NCI-H1436 treated with DMSO at 0.1 percent for 48 hours (cell line): ENCODE results near the gene RMC1.
"Not testable (repeated sequence)": the region's sequence is repeated elsewhere in the genome, so short reads cannot be mapped to it uniquely, and the experiment has no call there.

Source experiments
- DNase-seq: peaks from one replicate; lab custom pipeline; 2025; lab: John Stamatoyannopoulos, UW

RMC1 gene

DNA sequence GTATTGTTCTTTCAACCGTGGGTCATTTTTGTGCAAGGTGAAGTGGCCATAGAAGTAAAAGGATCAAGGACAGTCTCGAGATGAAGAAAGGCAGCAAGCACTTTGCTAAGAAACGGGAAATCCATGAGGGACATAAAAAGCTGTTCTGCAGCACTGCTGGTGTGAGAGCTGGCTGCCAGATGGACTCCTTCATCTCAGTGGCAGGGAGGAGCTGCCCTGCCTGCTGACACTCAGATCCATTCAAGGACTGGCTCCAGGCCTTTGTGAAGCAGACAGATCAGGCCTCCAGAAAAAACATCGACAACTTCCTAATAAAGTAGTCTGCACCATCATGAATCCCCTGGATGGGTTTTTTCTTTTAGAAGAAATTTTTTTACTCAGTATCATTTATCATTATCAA is 29.5 kb downstream of the RMC1 start:
- no peak for DNase-seq

GRCh38 chr18:23534276-23534675 is 31.0 kb downstream of the RMC1 start:
- DNase-seq: no peak

GRCh38 chr18:23536204-23536603 is 32.9 kb downstream of the RMC1 start:
- DNase-seq: no peak

DNA sequence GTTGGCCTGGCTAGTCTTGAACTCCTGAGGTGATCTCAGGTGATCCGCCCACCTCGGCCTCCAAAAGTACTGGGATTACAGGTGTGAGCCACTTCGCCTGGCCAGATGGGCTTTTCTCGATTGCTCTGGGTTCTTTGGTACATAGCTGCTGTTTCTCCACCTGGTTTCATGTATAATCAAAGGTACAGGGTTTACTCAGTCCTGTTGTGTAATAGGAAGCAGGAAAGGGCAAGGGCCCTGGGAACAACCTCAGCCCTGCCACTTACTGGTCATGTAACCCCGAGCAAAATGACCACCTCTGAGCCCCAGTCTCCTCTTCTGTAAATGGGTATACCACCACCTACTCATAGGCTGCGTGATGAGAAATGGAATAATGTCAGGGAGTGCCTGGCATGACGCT is 34.0 kb downstream of the RMC1 start:
- DNase-seq: no peak

DNA sequence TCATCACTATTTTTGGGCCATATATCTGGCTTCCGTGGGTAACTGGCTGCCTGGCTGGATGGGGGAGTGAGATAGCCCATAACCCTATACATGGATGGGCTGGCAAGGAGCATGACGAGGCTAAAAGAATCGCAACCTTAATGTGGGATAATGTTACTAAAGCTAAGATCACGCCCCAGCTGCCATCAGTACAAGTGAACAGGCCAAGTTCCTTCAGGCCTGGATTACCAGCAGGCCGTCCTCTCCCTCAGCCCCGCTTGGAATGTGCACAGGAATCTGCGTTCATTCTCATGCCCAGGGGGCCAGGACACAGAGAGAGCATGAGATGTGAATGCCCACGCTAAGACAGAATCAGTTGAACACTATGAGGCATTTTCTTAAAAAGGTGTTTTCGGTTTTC is 34.7 kb downstream of the RMC1 start:
- no peak for DNase-seq

DNA sequence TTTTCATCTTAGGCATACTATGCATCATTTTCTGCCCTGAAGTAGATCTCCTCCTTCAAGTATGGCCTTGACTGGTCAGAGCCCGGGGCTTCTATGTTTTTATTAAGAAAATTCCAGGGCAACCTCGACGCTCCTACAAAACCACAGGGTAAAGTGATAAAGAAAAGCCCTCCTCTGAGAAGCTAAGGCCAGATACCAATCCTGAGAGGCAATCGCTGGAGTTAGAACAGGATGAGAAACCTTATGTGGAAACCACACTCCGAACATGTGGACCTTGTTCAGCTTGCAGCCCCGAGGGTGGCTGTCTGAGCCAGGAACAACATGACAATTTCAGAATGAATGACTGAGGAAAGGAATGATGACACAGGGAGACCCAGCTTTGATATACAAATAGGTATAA is 35.6 kb downstream of the RMC1 start:
- DNase-seq: no peak

DNA sequence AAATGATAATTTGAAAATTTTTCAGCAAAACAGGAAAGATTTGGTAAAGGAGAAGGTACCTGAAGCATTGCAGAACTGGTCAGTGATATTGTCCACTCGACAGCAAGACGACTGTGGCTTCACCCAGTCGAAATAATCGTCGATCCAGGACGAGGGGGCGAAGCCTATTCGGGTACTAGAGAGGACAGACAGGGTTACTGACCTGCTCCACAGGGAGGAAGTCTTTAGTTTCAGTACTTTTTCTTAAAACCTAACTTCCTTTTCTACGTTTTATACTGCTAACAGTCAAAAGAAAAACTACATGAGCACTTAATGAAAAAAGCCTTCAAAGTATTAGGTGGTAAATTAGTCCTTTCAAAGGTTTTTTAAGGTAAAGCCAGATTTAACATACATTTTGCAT is 36.0 kb downstream of the RMC1 start:
- DNase-seq: no peak

DNA sequence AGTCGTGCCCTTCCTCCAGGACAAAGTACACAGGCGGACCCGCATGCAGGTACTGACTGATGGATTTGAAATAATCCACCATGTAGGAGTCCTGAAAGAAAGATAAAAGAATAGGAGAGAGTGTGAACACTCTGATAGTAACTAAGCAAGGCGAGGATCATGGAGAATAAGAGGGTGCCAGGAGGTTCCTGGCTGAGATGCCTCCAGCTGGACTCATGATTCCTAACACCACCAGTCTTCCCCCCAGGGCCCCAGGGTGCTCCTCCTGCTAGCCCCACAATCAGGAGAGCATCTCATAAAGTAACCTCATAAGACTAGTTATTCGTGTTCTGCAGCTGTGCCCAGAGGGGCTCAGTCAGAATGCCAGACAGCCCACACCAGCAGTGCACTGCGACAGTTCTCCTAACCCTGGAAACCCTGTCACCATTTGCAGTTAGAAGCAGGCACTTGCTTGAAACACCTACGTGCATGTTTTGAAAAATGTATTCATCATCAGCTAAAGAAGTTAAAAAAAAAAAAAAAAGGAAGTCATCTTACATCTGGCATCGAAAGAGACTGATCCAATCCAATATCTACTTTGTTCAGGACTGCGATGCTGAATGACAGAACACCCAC is 36.7 kb downstream of the RMC1 start:
- no peak for DNase-seq

DNA sequence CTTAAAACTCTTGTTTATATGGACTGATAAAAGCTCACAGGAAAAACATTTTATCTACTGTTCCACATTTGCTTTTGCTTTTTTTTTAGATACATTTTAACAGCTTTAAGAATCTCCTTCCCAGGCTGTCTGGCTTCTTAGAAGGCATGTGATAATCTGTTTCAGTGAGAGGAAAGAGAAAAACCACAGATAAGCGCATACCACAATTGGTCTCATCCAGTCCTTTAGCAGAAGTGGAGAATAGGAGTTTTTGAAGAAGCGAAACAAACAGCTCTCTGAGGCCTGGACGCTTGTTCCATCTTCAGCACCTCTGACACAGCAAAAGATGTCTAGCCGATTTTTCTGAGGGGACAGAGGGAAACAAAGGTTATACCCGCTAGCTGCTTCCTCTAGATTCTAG is 37.6 kb downstream of the RMC1 start:
- no peak for DNase-seq

DNA sequence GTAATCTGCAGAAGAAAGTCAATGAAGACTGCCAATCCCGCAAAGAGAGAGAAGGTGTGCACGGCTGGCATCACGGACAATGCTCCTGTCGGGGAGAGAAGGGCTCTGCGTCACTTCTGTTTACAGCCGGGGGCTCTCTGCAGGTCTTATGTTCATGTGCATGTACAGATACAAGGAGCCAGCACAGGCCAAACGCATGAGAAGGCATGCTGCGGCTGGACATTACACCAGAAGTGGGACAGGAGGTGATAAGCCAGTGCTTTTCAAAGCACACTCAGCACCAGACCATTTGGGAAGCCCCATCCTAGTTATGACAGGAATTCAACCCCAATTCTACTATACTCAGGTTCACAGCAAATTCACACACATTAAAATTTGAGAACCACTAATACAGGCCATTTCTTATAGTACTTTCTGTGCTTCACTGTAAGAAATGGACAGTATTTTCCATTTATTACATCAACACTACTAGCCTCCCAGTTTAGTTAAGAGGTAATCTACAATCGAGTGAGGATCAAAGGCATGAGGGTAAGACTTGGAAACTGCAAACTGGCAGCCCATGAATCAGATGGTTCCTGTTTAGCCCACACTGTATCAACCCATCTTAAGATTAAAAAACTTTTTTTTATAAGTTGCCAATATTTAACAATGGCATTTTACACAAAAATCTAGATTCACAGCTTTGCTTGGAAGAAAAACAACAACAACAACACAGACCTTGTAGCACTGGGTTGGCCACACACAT is 38.2 kb downstream of the RMC1 start:
- DNase-seq: no peak

- DNase-seq: no peak
These were observed 39.1 kb downstream of the RMC1 start for GRCh38 chr18:23542461-23542860.

DNA sequence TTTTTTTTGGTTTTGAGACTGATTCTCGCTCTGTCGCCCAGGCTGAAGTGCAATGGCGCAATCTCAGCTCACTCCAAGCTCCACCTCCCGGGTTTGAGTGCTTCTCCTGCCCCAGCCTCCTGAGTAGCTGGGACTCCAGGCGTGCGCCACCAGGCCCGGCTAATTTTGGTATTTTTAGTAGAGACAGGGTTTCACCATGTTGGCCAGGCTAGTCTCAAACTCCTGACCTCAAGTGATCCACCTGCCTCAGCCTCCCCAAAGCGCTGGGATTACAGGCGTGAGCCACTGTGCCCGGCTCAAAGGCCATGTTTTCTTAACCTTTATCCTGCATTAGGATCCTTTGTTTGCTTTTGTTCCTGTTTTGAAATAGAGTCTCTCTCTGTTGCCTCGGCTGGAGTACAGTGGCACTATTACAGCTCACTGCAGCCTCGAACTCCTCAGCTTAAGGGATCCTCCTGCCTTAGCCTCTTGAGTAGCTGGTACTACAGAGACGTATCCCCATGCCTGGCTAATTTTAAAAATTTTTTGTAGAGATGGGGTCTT is 42.0 kb downstream of the RMC1 start:
- no peak for DNase-seq

- DNase-seq: no peak
These were observed 44.0 kb downstream of the RMC1 start for GRCh38 chr18:23547306-23547705.

DNA sequence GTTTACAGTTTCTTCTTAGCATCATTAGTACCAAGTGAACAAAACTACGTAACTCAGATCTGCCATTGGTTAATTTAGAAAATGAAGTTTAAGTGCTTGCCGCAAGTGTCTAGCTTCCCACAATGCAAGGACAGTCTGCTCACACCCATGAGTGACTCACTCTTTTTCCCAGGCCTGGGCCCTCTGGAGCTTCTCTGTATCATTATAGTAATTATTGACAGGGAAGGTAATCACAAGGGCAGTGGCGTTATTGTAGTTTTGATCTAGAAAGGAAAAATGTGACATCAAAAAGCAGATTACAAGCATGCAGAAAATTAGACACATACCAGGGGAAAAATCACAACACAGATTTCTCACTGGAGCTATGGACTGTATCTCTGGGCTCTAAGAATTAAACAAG is 44.5 kb downstream of the RMC1 start:
- DNase-seq: no peak

DNA sequence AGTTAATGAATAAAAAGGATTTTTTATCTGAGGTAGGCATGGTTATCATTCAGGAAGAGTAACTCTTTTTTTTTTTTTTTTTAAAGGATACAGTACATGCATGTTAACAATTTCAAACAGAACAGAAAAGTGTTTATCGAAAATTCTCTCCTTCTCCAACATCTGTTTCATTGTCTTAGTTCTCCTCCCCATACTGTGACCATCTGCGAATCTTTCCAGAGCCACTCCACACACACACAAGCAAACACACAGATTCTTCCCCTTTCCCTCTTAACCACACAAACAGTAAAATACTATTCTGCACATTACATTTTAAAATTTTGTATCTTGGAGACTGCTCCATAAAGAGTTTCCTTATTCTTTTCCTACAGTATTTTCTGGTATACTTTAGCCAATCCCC is 45.0 kb downstream of the RMC1 start:
- no peak for DNase-seq

DNA sequence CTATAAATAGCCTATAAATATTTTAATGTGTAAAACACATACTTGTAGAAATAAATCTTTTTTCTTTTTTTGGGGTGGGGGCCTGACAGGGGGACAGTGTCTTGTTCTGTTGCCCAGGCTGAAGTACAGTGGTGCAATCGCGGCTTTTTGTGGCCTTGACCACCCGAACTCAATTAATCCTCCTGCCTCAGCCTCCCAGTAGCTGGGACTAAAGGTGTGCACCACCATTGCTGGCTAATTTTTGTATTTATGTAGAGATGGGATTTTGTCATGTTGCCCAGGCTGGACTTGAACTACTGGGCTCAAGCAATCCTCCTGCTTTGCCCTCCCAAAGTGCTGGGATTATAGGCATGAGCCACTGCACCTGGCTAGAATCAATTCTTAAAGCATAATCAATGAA is 45.4 kb downstream of the RMC1 start:
- DNase-seq: no peak

GRCh38 chr18:23550898-23551297 is 47.6 kb downstream of the RMC1 start:
- DNase-seq: no peak

DNA sequence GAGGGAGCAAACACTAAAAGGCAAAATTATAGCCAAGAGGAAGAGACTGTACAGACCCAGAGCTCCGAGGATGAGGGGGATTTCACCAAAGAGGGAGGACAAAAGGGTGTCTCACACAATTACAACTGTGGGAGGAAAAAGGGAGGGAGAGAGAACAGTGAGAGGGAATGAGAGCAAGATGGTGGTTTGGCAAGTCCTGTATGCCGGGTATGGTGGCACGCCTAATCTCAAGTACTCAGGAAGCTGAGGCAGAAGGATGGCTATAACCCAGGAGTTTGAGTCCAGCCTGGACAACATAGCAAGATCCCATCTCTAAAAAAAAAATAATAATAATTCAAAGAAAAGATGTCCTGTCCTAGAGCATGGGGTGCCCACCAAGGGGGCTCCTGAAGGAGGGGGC is 48.7 kb downstream of the RMC1 start:
- no peak for DNase-seq

- no peak for DNase-seq
These were observed 49.2 kb downstream of the RMC1 start for GRCh38 chr18:23552505-23552904.

DNA sequence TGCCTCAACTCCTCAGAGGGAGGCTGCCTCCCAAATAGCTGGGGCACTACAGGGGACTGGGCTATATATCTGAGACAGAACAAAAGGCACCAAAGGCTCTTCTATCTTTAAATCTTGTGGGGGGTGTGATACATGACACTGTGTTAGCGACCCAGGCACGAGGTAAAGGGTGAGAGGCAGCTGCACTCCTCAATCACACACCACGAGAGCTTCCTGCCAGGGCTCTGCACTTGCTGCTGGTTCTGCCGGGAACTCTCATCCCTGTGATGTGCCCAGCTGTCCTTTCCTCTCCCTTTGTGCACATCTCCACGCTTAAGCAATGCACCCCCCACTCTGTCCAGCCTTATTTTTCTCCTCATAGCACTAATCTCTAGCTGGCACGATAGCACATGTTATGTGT is 50.6 kb downstream of the RMC1 start:
- DNase-seq: no peak

GRCh38 chr18:23556145-23556780 is 53.0 kb downstream of the RMC1 start:
- no peak for DNase-seq

GRCh38 chr18:23557511-23557910 is 54.2 kb downstream of the RMC1 start:
- not testable (repeated sequence) for DNase-seq

DNA sequence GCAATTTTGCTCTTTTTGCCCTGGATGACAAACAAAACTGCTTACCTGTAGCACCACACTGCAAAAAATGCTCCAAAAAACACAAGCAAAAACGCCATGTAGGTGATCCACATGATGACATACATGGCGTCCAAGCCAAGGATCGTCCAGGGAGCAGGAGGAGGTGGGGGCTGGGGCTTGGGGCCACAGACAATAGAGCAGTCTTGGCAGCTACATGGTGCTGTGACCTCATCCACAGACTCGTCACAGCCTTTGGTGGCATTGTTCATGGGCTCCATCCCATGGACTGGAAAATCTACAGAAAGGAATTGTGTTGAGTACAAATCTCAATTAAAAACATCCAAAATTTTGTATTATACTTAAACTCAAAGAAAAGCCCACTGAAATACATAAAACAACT is 56.9 kb downstream of the RMC1 start:
- DNase-seq: no peak
